Measurements from ENCODE around the gene PFDN2.

GRCh38 chr1:161066694-161067093 is 51.1 kb downstream of the PFDN2 start:
- TF ChIP-seq CTCF (IDR thresholded peaks at IDR 0.05; ENCODE audit: low read depth, low read length) (no peak), MAX (IDR thresholded peaks at IDR 0.05; ENCODE audit: low read depth, low read length) (no peak)
